Measurements from ENCODE around the gene CNGB1.
"Not testable (repeated sequence)": the region's sequence is repeated elsewhere in the genome, so short reads cannot be mapped to it uniquely, and the experiment has no call there.

Gene CNGB1

DNA sequence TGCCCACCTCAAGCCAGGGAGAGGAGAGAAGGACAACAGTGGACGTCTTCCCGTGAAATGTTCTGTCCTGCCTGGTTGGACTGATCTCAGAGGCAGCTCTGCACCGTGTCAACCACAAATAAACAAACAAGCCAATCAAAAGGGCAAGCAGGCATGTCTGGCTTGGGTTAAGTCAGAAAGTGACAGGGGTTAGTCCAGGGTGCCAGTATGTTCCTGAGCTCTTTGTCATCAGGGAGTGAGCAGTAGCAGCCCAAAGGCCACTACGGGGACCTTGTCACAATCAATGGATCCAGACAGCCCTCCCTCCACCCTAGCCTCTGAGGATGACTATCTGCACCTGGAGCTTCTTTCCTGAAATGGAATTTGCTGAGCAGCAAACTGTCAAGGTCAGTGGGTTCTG lies 35.0 kb downstream of the CNGB1 start:
- Mint-ChIP-seq H3K27ac (no peak overlapping the region), H3K4me3 (no peak overlapping the region), H3K9me3 (no peaks in the 10 kb centered on the region), H3K27me3 (peaks cover 14% of the 10 kb centered on the region), H3K4me1 (no peaks in the 10 kb centered on the region), H3K36me3 (no peaks in the 10 kb centered on the region)
- DNase-seq (ENCODE audit: low spot score in 2 of 2) = no peak
- no peak for ATAC-seq (ENCODE audit: low read depth)

DNA sequence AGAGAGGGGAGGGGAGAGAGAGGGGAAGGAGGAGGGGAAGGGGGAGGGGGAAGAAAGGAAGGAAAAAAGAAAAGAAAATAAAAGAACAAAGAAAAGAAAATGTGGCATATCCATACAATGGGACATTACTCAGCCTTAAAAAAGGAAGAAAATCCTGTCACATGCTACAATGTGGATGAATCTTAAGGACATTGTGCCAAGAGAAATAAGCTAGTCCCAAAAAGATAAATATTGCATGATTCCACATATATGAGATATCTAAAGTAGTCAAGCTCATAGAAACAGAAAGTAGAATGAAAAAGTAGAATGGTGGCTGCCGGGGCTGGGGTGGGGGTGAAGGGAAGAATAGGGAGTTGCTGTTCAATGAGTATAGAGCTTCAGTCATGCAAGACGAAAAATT lies 40.4 kb downstream of the CNGB1 start:
- ATAC-seq (ENCODE audit: low read depth) (no peak), DNase-seq (ENCODE audit: low spot score in 2 of 2) (no peak)
- peaks cover 1% of the 10 kb centered on the region for H3K36me3 Mint-ChIP-seq
- no peaks in the 10 kb centered on the region for H3K4me1 Mint-ChIP-seq
- H3K4me3 Mint-ChIP-seq = no peak overlapping the region
- peaks cover 12% of the 10 kb centered on the region for H3K27me3 Mint-ChIP-seq
- peaks cover 4% of the 10 kb centered on the region for H3K9me3 Mint-ChIP-seq
- no peak overlapping the region for H3K27ac Mint-ChIP-seq

DNA sequence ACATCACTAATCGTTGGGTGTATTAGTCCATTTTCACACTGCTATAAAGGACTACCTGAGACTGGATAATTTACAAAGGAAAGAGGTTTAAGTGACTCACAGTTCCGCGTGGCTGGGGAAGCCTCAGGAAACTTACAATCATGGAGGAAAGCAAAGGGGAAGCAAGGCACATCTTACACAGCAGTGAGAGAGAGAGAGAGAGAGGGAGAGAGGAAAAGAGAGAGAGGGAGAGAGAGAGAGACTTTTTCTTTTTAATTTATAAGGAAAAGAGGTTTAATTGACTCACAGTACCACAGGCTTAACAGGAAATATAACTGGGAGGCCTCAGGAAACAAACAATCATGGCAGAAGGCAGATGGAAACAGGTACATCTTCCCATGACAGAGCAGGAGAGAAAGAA lies 41.7 kb downstream of the CNGB1 start:
- peaks cover 4% of the 10 kb centered on the region for H3K9me3 Mint-ChIP-seq
- H3K27me3 Mint-ChIP-seq = peaks cover 14% of the 10 kb centered on the region
- DNase-seq (ENCODE audit: low spot score in 2 of 2) (no peak), ATAC-seq (ENCODE audit: low read depth) (no peak)
- H3K4me3 Mint-ChIP-seq = no peak overlapping the region
- peaks cover 1% of the 10 kb centered on the region for H3K36me3 Mint-ChIP-seq
- H3K4me1 Mint-ChIP-seq = no peaks in the 10 kb centered on the region
- no peak overlapping the region for H3K27ac Mint-ChIP-seq

DNA sequence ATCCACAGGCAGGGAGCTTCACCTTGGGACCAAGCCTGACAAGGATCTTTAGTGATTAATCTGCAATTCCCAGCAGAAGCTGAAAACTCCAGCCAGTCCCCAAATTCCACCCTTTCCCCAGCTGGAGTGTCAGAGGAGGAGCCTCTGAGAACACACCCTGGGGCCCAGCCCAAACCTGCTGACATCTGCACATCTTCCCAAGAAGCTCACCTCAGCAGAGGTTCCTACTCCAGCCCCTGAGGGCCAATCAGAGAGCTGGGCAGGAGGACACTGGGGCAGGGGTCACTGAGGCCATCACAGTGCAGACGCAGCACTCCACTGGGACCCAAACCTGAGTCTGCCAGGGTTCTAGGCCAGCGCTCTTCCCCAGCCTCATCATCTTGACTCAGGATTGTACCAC lies 44.9 kb downstream of the CNGB1 start:
- peaks cover 4% of the 10 kb centered on the region for H3K9me3 Mint-ChIP-seq
- H3K4me3 Mint-ChIP-seq = no peak overlapping the region
- no peaks in the 10 kb centered on the region for H3K4me1 Mint-ChIP-seq
- peaks cover 17% of the 10 kb centered on the region for H3K27me3 Mint-ChIP-seq
- H3K27ac Mint-ChIP-seq = no peak overlapping the region
- H3K36me3 Mint-ChIP-seq = peaks cover 1% of the 10 kb centered on the region
- ATAC-seq (ENCODE audit: low read depth) = no peak
- DNase-seq (ENCODE audit: low spot score in 2 of 2) = no peak

DNA sequence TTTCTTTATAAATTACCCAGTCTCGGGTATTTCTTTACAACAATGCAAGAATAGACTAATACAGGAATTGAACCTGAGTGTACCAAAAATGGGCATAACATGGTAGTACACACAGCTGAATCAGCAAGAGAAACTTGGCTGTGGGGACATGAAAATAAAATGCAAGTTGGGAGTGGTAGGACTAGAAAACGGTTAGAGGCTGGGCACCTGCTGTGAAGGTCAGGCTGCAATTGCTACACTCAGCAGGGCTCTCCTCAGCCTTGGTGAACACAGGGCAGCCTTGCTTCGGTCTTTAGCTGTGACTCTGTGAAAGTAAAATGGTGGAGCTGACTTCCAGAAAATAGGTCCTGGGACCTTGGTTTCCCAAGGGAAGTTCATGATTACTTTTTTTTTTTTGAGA lies 45.6 kb downstream of the CNGB1 start:
- Mint-ChIP-seq H3K4me1 (no peaks in the 10 kb centered on the region), H3K27ac (no peak overlapping the region), H3K36me3 (peaks cover 1% of the 10 kb centered on the region), H3K27me3 (peaks cover 14% of the 10 kb centered on the region), H3K4me3 (no peak overlapping the region), H3K9me3 (peaks cover 4% of the 10 kb centered on the region)
- ATAC-seq (ENCODE audit: low read depth) (no peak), DNase-seq (ENCODE audit: low spot score in 2 of 2) (no peak)

DNA sequence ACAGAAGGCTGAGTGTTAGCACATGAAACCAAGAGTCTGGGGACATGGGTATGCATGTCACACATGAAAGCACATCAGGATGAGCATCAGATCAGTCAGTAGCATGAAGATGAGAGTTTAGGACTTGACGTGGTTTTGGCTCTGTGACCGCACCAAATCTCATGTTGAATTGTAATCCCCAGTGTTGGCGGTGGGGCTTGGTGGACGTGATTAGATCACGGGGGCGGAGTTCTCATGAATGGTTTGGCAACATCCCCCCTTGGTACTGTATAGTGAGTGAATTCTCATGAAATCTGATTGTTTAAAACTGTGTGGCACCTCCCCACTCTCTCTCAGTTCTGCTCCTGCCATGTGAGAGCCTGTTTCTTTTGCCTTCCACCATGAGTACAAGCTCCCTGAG lies 46.4 kb downstream of the CNGB1 start:
- Mint-ChIP-seq H3K4me3 (no peak overlapping the region), H3K27ac (no peak overlapping the region), H3K36me3 (peaks cover 1% of the 10 kb centered on the region), H3K27me3 (peaks cover 15% of the 10 kb centered on the region), H3K9me3 (peaks cover 6% of the 10 kb centered on the region), H3K4me1 (no peaks in the 10 kb centered on the region)
- DNase-seq (ENCODE audit: low spot score in 2 of 2) (no peak), ATAC-seq (ENCODE audit: low read depth) (no peak)

DNA sequence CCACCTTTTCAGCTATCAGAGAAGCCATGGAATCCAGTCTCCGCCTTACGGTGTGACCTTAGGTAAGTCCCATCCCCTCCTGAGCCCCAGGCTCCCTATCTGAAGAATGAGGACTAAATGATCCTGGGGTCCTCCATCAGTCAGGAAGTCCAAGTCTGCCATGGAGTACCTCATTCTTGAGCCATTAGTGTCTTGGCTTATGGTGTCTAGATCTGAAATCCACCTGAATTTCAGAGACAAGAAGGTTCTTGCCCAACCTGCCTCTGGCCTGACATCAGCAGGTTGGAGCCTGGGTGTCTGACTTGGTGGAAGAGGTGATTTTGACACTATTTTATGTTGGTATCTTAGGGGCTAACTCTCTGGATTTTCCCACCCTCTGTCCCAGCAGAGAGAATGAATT lies 47.1 kb downstream of the CNGB1 start:
- H3K36me3 Mint-ChIP-seq = no peaks in the 10 kb centered on the region
- no peaks in the 10 kb centered on the region for H3K4me1 Mint-ChIP-seq
- ATAC-seq (ENCODE audit: low read depth) (no peak), DNase-seq (ENCODE audit: low spot score in 2 of 2) (no peak)
- H3K27ac Mint-ChIP-seq = no peak overlapping the region
- H3K9me3 Mint-ChIP-seq = peaks cover 3% of the 10 kb centered on the region
- H3K4me3 Mint-ChIP-seq = no peak overlapping the region
- H3K27me3 Mint-ChIP-seq = peaks cover 11% of the 10 kb centered on the region

DNA sequence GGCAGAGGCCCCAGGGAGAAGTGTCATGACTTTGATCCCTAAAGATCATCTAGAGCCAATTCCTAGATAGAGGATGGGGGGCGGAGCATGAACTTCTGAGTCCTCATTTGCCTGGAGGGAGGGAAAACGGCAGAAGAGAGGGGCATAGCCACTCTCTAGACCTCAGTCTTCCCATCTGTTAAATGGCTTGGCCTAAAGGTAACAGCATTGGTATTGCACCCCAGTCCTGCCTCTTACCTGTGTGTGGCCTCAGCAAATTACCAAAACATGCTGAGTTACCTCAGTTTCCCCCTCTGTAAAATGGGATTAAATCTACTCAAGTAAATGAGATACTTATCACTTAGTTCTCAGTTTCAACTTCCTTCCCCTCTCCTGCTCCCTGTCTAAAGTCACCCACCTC lies 47.5 kb downstream of the CNGB1 start:
- Mint-ChIP-seq H3K27me3 (peaks cover 10% of the 10 kb centered on the region), H3K36me3 (no peaks in the 10 kb centered on the region), H3K4me1 (no peaks in the 10 kb centered on the region), H3K27ac (no peak overlapping the region), H3K9me3 (peaks cover 3% of the 10 kb centered on the region), H3K4me3 (no peak overlapping the region)
- DNase-seq (ENCODE audit: low spot score in 2 of 2) (no peak), ATAC-seq (ENCODE audit: low read depth) (no peak)

DNA sequence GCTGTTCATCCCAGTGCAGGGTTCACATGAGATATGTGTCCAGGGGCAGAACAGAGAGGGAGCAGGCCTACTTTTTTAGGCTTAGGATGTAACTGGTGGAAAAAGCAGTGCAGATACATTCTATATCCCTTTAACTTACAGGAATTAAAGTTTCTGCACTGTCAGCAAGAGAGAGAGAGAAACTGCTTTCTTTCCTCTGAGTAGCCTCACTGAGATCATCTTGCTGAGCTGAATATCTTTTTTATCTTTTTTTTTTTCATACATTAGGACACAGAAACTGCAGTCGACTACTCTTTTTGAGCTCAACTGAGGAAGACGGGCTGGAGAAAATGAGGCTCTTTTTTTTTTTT lies 50.1 kb downstream of the CNGB1 start:
- Mint-ChIP-seq H3K27ac (no peak overlapping the region), H3K9me3 (peaks cover 3% of the 10 kb centered on the region), H3K27me3 (peaks cover 10% of the 10 kb centered on the region), H3K4me3 (no peak overlapping the region), H3K36me3 (no peaks in the 10 kb centered on the region), H3K4me1 (no peaks in the 10 kb centered on the region)
- ATAC-seq (ENCODE audit: low read depth) (no peak), DNase-seq (ENCODE audit: low spot score in 2 of 2) (no peak)

DNA sequence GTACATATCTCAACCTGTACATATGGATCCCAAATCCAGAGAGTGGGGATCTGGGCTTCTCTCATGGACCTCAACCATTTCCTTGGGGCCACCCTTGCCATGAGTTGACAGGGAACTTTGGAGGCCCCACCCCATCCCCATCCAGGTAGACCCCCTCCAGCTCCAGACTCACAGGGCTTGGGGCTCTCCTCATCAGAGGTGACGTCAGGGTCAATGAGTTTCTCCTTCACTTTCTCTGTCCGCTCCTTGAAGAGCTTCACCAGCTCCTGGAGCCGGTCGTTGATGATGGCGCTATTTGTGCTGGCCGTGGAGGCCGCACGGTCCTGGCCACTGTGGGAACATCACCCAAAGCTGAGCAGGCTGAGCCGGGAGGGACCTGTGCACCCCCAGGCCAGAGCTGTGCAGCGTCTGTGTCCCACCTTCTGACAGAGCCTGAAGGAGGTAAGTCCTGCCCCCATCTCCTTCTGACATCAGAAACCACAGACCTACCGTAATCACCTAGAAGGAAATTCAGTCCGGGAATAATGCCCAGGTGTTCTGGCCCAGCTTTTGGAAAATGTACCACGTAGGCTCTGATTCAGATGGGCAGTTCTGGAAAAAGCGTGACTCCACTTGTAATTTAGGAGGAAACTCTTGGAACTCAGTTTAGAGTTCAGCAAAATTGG lies 50.6 kb downstream of the CNGB1 start:
- Mint-ChIP-seq H3K9me3 (peaks cover 3% of the 10 kb centered on the region), H3K27me3 (peaks cover 10% of the 10 kb centered on the region), H3K27ac (no peak overlapping the region), H3K4me1 (no peaks in the 10 kb centered on the region), H3K4me3 (no peak overlapping the region), H3K36me3 (no peaks in the 10 kb centered on the region)
- ATAC-seq (ENCODE audit: low read depth) (no peak), DNase-seq (ENCODE audit: low spot score in 2 of 2) (no peak)

DNA sequence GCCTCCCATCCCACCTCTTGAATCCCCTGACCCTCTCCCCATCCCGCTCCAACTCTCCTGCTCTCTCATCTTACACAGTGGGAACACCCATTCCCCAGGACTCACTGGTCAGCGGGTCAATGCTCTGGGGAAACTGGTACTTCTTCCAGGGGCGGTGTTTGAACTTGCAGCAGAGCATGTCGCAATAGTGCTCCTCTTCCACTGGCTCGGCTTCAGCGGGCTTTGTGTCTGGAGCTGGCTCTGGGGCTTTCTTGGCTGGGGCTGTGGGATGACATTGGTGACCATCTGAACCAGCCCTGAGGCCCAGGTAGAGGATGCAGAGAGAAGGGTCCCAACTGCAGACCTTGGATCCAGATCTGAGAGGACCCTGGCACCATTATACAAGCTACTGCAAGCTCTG lies 51.9 kb downstream of the CNGB1 start:
- Mint-ChIP-seq H3K9me3 (peaks cover 3% of the 10 kb centered on the region), H3K4me3 (no peak overlapping the region), H3K27ac (no peak overlapping the region), H3K4me1 (no peaks in the 10 kb centered on the region), H3K36me3 (no peaks in the 10 kb centered on the region), H3K27me3 (peaks cover 9% of the 10 kb centered on the region)
- DNase-seq (ENCODE audit: low spot score in 2 of 2) (no peak), ATAC-seq (ENCODE audit: low read depth) (no peak)

DNA sequence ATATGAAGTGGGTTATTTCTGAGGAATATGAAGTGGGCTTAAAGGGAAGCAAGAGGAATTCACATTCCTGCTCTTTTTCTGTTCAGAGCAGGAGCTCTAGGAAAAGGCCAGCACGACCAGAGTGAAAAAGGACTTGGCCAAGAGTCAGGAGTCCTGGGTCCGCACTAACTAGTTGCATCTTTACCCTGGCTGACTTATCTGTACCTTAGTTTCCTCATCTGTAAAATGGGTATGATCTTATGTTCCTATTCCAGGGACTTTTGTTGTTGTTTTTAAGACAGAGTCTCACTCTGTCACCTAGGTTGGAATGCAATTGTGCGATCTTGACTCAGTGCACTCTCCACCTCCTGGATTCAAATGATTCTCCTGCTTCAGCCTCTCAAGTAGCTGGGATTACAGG lies 52.5 kb downstream of the CNGB1 start:
- H3K27ac Mint-ChIP-seq = no peak overlapping the region
- ATAC-seq (ENCODE audit: low read depth) = no peak
- DNase-seq (ENCODE audit: low spot score in 2 of 2) = no peak
- no peak overlapping the region for H3K4me3 Mint-ChIP-seq
- no peaks in the 10 kb centered on the region for H3K36me3 Mint-ChIP-seq
- peaks cover 3% of the 10 kb centered on the region for H3K9me3 Mint-ChIP-seq
- no peaks in the 10 kb centered on the region for H3K4me1 Mint-ChIP-seq
- H3K27me3 Mint-ChIP-seq = peaks cover 5% of the 10 kb centered on the region

DNA sequence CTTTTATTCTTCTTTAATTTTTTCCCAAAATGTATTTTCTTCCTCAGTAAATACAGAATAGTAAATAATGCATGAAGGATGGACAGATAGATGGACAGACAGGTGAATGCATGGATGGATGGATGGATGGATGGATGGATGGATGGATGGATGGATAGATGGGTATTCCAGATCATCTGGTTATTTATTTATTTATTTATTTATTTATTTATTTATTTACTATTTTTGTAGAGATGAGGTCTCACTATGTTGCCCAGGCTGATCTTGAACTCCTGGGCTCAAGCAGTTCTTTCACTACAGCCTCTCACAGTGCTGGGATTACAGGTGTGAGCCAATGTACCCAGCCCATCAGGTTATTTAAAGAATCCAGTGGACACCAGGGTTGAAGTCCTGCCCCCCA lies 53.0 kb downstream of the CNGB1 start:
- not testable (repeated sequence) for H3K4me1 Mint-ChIP-seq; ATAC-seq (ENCODE audit: low read depth); H3K4me3 Mint-ChIP-seq; H3K27ac Mint-ChIP-seq; H3K27me3 Mint-ChIP-seq; DNase-seq (ENCODE audit: low spot score in 2 of 2); H3K9me3 Mint-ChIP-seq; H3K36me3 Mint-ChIP-seq

DNA sequence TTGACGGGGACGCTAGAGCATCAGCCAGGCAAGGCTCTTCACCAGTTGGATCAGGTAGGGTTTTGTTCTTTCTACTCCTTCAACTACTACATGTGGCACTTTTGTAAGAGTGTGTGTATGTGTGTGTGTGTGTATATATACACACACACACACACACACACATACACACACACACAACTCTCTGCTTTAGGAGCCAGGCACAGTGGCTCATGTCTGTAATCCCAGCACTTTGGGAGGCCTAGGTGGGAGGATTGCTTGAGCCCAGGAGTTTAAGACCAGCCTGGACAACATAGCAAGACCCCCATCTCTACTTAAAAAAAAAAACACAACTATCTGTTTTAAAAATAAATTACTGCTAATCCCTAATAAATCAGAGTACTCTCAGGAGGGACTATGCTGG lies 53.4 kb downstream of the CNGB1 start:
- not testable (repeated sequence) for H3K27ac Mint-ChIP-seq; H3K4me3 Mint-ChIP-seq; ATAC-seq (ENCODE audit: low read depth); H3K9me3 Mint-ChIP-seq; DNase-seq (ENCODE audit: low spot score in 2 of 2); H3K36me3 Mint-ChIP-seq; H3K4me1 Mint-ChIP-seq; H3K27me3 Mint-ChIP-seq

DNA sequence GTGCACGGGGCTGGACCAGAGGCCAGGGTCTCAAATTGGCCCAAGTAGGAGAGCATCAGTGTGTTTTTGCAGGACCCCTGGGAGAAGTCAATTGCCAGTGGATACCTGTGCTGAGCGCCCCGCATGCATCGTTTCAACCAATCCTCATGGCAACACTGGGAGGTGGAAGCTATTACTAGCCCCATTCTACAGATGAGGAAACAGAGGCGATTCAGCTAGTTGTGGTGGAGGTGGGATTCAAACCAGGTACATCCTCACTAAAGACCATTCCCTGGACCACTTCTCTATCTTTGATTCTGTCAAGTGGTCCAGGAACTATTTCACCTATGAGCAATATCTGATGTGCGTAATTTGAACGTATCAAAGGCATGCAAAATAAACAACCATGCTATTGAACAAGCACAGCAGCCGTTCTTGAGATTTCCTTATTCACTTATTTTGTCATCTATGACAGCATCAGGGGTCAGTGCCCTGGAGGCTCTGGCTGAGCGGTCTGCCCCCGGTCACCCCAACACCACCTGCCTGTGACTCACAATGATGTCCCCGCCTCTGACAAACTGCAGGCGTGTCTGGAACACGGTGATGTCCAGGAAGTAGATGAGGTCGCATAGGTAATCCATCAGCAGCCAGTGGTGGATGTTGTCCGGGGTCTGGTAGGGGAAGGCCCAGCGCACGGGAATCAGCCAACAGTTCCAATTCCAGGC lies 54.0 kb downstream of the CNGB1 start:
- Mint-ChIP-seq H3K27me3 (peaks cover 11% of the 10 kb centered on the region), H3K4me3 (no peak overlapping the region), H3K27ac (no peak overlapping the region), H3K4me1 (no peaks in the 10 kb centered on the region), H3K9me3 (peaks cover 3% of the 10 kb centered on the region), H3K36me3 (no peaks in the 10 kb centered on the region)
- ATAC-seq (ENCODE audit: low read depth) (no peak), DNase-seq (ENCODE audit: low spot score in 2 of 2) (no peak)

Data from memory B cell (primary cell).